Kidney (tissue), 14 donors: ENCODE measurements around the gene PCDHGA1. TPM values are rescaled to one million over a fixed set of nuclear protein-coding genes. Genes with fewer than 3 reads are reported as not detected.
"Not testable (repeated sequence)": the region's sequence is repeated elsewhere in the genome, so short reads cannot be mapped to it uniquely, and the experiment has no call there.

Source experiments
- DNase-seq, 5 donors: peaks; one replicate each; pipeline ENCODE4 v3.0.0-alpha.2; 2013 to 2020
- FAIRE-seq: peaks from 2 replicates; lab custom pipeline; 2012; peaks lifted over from hg19 to GRCh38; lab: Jason Lieb, UNC
- H3K27ac ChIP-seq, 2 donors: one replicate each; pipeline ENCODE4 v1.7.0; 2013; ENCODE audit warnings: low read depth in 2 of 2, low read length in 2 of 2, inconsistent platforms in 1 of 2
- H3K27me3 ChIP-seq: one replicate; pipeline ENCODE4 v1.7.1; 2013; ENCODE audit warnings: low read length, inconsistent platforms; ENCODE audit not compliant: control insufficient read depth, insufficient read depth
- H3K36me3 ChIP-seq, 3 donors: one replicate each; pipeline versions ENCODE4 v1.7.0 to v1.7.1; 2013; ENCODE audit warnings: low read length in 3 of 3, control low read depth in 1 of 3, inconsistent platforms in 1 of 3; ENCODE audit not compliant: insufficient read depth in 3 of 3, control insufficient read depth in 2 of 3
- H3K4me1 ChIP-seq, 3 donors: one replicate each; pipeline versions ENCODE4 v1.7.0 to v1.7.1; 2013; ENCODE audit warnings: low read length in 3 of 3, inconsistent platforms in 1 of 3, low read depth in 1 of 3; ENCODE audit not compliant: control insufficient read depth in 2 of 3, insufficient read depth in 2 of 3
- H3K4me3 ChIP-seq, 3 donors: one replicate each; pipeline versions ENCODE4 v1.7.0 to v1.8.1; 2013; ENCODE audit warnings: low read length in 3 of 3, control low read depth in 1 of 3, inconsistent platforms in 1 of 3
- H3K9ac ChIP-seq, 3 donors: one replicate each; pipeline versions ENCODE4 v1.7.0 to v1.7.1; 2013; ENCODE audit warnings: low read length in 3 of 3, control low read depth in 1 of 3, inconsistent platforms in 1 of 3
- H3K9me3 ChIP-seq, 3 donors: one replicate each; pipeline versions ENCODE4 v1.7.0 to v1.7.1; 2013; ENCODE audit warnings: low read length in 3 of 3, control low read depth in 1 of 3, inconsistent platforms in 1 of 3; ENCODE audit not compliant: control insufficient read depth in 2 of 3, insufficient read depth in 1 of 3
- CTCF ChIP-seq: IDR thresholded peaks from 3 replicates; pipeline ENCODE4 v1.5.1; 2012; ENCODE audit warnings: mild to moderate bottlenecking, moderate library complexity, borderline replicate concordance; ENCODE audit not compliant: insufficient read depth; ENCODE audit errors: extremely low read depth
- intact Hi-C: fragments of 100-400 bp; cut with DNase I; formaldehyde crosslinking; loops from one replicate; pipeline ENCODE4 v1.11.1; 2022
- polyA plus RNA-seq: library from polyadenylated mRNA; stranded (reverse); fragments of 350-450 nt; fragmentation: Illumina TruSeq; extraction: RNeasy Lipid Tissue Mini Kit (QIAGEN cat#74804); gene quantifications from one replicate; pipeline ENCODE4 v1.2.3, GENCODE V29; 2014; ENCODE audit warnings: low read depth, low replicate concordance; ENCODE audit not compliant: insufficient read depth
- total RNA-seq: library from RNA; stranded (reverse); fragmentation: NEBNext Ultra II Directional; extraction: Animal tissue kit (Norgen Biotek cat#: 25700); gene quantifications from one replicate; pipeline ENCODE4 v1.2.1, GENCODE V29; 2021
- donor health status: control.
- donor health status: control.
- donor health status: control.
- donor health status: control.
- donor health status: control.
- donor health status: DM: yes; HTN: yes; CAD: no.
- donor health status: Normal renal cell carcinoma (clear cell type).

PCDHGA1 gene
- total and polyA plus RNA-seq, 2 donors from 2014 or later, result 0.19 to 0.69 TPM

GRCh38 chr5:141392429-141393198, 62.3 kb downstream of the PCDHGA1 start, which contains the start of gene PCDHGA8:
PCDHGA8 (plus strand) TSS chr5:141392633; CDS start chr5:141392814, 181 bp downstream.
- no peak for DNase-seq
- no peak for FAIRE-seq
- Histone ChIP-seq H3K36me3 (no peaks in the 10 kb centered on the region), H3K9me3 (peaks cover 4 to 68% (median 11%) of the 10 kb centered on the region in 3 donors), H3K4me1 (no peaks in the 10 kb centered on the region), H3K9ac (no peak within 1 kb of the TSS), H3K27ac (no peak within 1 kb of the TSS), H3K4me3 (no peak within 1 kb of the TSS), H3K27me3 (no peaks in the 10 kb centered on the region)
- no peak for TF ChIP-seq CTCF
- intact Hi-C loops, result no loop called here

- H3K4me3 ChIP-seq, result no peak overlapping the region
- intact Hi-C loops, result no loop called here
- no peaks in the 10 kb centered on the region for H3K36me3 ChIP-seq
- TF ChIP-seq CTCF, result no peak
- H3K9me3 ChIP-seq, result peaks cover 4 to 67% (median 10%) of the 10 kb centered on the region in 3 donors
- FAIRE-seq (no peak), DNase-seq (no peak)
- H3K27ac ChIP-seq, result no peak overlapping the region
- H3K4me1 ChIP-seq, result no peaks in the 10 kb centered on the region
- no peaks in the 10 kb centered on the region for H3K27me3 ChIP-seq
- H3K9ac ChIP-seq, result no peak overlapping the region
Observed at GRCh38 chr5:141393267-141393666, 63.0 kb downstream of the PCDHGA1 start.

- intact Hi-C loops, H3K4me3 ChIP-seq, H3K27ac ChIP-seq, H3K27me3 ChIP-seq, H3K9ac ChIP-seq, DNase-seq, H3K4me1 ChIP-seq, FAIRE-seq, H3K36me3 ChIP-seq: not testable (repeated sequence)
- peaks cover 2 to 67% (median 13%) of the 10 kb centered on the region in 3 donors for H3K9me3 ChIP-seq
Observed at GRCh38 chr5:141394401-141395187, 64.3 kb downstream of the PCDHGA1 start.
